K562 (cell line): ENCODE results near the gene DDX43. TPM values are rescaled to one million over a fixed set of nuclear protein-coding genes. Genes with fewer than 3 reads are reported as not detected.

ENCODE experiments used
- ATAC-seq: fragments of 200-7000 bp; cut with Tn5 transposase; 3 replicates; pipeline ENCODE4 v1.9.1; 2020; ENCODE audit warnings: moderate library complexity
- BruUV-seq: library from RNA; stranded (reverse); fragments of 400-500 nt; replicated peaks from 2 replicates; lab custom pipeline; 2021; lab: Mats Ljungman, UMichigan
- CTCF ChIA-PET: fragments of 300-600 bp; formaldehyde crosslinking; extraction: SDS; loops from one replicate; lab custom pipeline; 2021; ENCODE audit warnings: low intra/inter-chr PET ratio; lab: Yijun Ruan, JAX
- POLR2A ChIA-PET: fragments of 300-600, 350-650 bp; sonication (Branson Sonifier 250); formaldehyde crosslinking; extraction: SDS; loops from one replicate; lab custom pipeline; 2021; ENCODE audit warnings: antibody characterized with exemption, inconsistent platforms; lab: Yijun Ruan, JAX
- DNase-seq, 4 experiments: peaks; one replicate each; pipeline versions ENCODE4 v3.0.0 to v3.0.0-alpha.2; 2011 to 2018; ENCODE audit warnings: low spot score in 3 of 4, mixed read lengths in 3 of 4; ENCODE audit errors: extremely low read depth in 1 of 4
- FAIRE-seq: peaks from 2 replicates; lab custom pipeline; 2011; peaks lifted over from hg19 to GRCh38; lab: Jason Lieb, UNC
- H2AFZ ChIP-seq: 2 replicates; pipeline ENCODE4 v1.6.0; 2011; ENCODE audit warnings: low read depth, low read length, control low read depth, inconsistent platforms
- H3K27ac ChIP-seq: fragments of 200-600 bp; 3 replicates; pipeline ENCODE4 v1.8.0; 2011; ENCODE audit warnings: low read depth, mild to moderate bottlenecking, control low read depth, inconsistent platforms, low read length, moderate library complexity, mixed read lengths; ENCODE audit errors: extremely low read depth
- H3K27me3 ChIP-seq, 2 experiments: fragments of 300-600 bp in 1 of 2; 2 replicates in 1 of 2; 3 replicates in 1 of 2; pipeline versions ENCODE4 v1.6.0 to v1.8.0; 2011; ENCODE audit warnings: inconsistent platforms in 2 of 2, low read length in 2 of 2, mild to moderate bottlenecking in 1 of 2, mixed read lengths in 1 of 2, moderate library complexity in 1 of 2; ENCODE audit not compliant: control insufficient read depth in 2 of 2, insufficient read depth in 2 of 2
- H3K36me3 ChIP-seq: fragments of 300-600 bp; 3 replicates; pipeline ENCODE4 v1.8.0; 2011; ENCODE audit warnings: mild to moderate bottlenecking, low read length, inconsistent platforms; ENCODE audit not compliant: control insufficient read depth, insufficient read depth
- H3K4me1 ChIP-seq, 2 experiments: fragments of 200-600 bp in 1 of 2; replicated peaks in 1 of 2; 2 replicates in 1 of 2; 3 replicates in 1 of 2; pipeline versions ENCODE4 v1.5.1 to v1.8.0; 2011; ENCODE audit warnings: inconsistent platforms in 2 of 2, low read length in 2 of 2, mild to moderate bottlenecking in 1 of 2, mixed read lengths in 1 of 2, moderate library complexity in 1 of 2; ENCODE audit not compliant: control insufficient read depth in 2 of 2, insufficient read depth in 2 of 2
- H3K4me2 ChIP-seq: 2 replicates; pipeline ENCODE4 v1.6.1; 2011; ENCODE audit warnings: low read length, control low read depth, inconsistent platforms, mixed read lengths; ENCODE audit not compliant: insufficient read depth
- H3K4me3 ChIP-seq: fragments of 200-600 bp; sonication (generic), shearing (Covaris generic); 2 replicates; pipeline ENCODE4 v1.5.1; 2016; ENCODE audit warnings: control low read depth, inconsistent platforms
- H3K79me2 ChIP-seq: fragments of 200-600 bp; 3 replicates; pipeline ENCODE4 v1.8.0; 2011; ENCODE audit warnings: low read length, inconsistent platforms; ENCODE audit not compliant: control insufficient read depth, insufficient read depth
- H3K9ac ChIP-seq, 2 experiments: 2 replicates each; pipeline versions ENCODE4 v1.6.0 to v1.6.1; 2011; ENCODE audit warnings: low read depth in 2 of 2, low read length in 2 of 2, control low read depth in 1 of 2, inconsistent platforms in 1 of 2, mild to moderate bottlenecking in 1 of 2, mixed read lengths in 1 of 2; ENCODE audit not compliant: insufficient read depth in 1 of 2
- H3K9me1 ChIP-seq: one replicate; pipeline ENCODE4 v1.6.0; 2011; ENCODE audit warnings: inconsistent platforms, mild to moderate bottlenecking, low read length, moderate library complexity; ENCODE audit not compliant: control insufficient read depth, insufficient read depth
- H3K9me3 ChIP-seq: replicated peaks from 2 replicates; pipeline ENCODE4 v1.5.1; 2011; ENCODE audit warnings: low read depth, low read length, inconsistent platforms; ENCODE audit not compliant: control insufficient read depth, insufficient read depth
- H4K20me1 ChIP-seq: replicated peaks from 2 replicates; pipeline ENCODE4 v1.6.1; 2011; ENCODE audit warnings: low read length, inconsistent platforms, mixed read lengths; ENCODE audit not compliant: control insufficient read depth, insufficient read depth
- CREB1 ChIP-seq, 2 experiments: sonication (generic) in 1 of 2; formaldehyde crosslinking in 1 of 2; IDR thresholded peaks; 2 replicates each; pipeline versions ENCODE4 v1.6.1 to v1.8.0; 2012 to 2022; ENCODE audit warnings: inconsistent platforms in 1 of 2, mild to moderate bottlenecking in 1 of 2, missing genetic modification reagents in 1 of 2, moderate library complexity in 1 of 2
- EP400 ChIP-seq: fragments of 450-650 bp; IDR thresholded peaks from 2 replicates; pipeline ENCODE4 v1.6.1; 2017; ENCODE audit warnings: antibody characterized with exemption, mild to moderate bottlenecking, moderate library complexity
- FOXJ2 ChIP-seq: fragments of 200-800 bp; sonication (Bioruptor generic); IDR thresholded peaks from 2 replicates; pipeline ENCODE4 v1.6.1; 2016; ENCODE audit warnings: missing genetic modification characterization, missing compliant biosample characterization
- MBD2 ChIP-seq: sonication (generic); IDR thresholded peaks from 2 replicates; pipeline ENCODE4 v1.6.1; 2016; ENCODE audit warnings: low read depth, borderline replicate concordance
- NCOA6 ChIP-seq: fragments of 450-650 bp; IDR thresholded peaks from 2 replicates; pipeline ENCODE4 v1.6.1; 2017; ENCODE audit warnings: mild to moderate bottlenecking
- NFYB ChIP-seq: IDR thresholded peaks from 2 replicates; pipeline ENCODE4 v1.6.1; 2011; ENCODE audit warnings: mild to moderate bottlenecking, moderate library complexity; ENCODE audit not compliant: insufficient read length; ENCODE audit errors: extremely low read depth
- ZBTB33 ChIP-seq: sonication (generic); formaldehyde crosslinking; IDR thresholded peaks from 2 replicates; pipeline ENCODE4 v1.8.1; 2023; ENCODE audit warnings: mild to moderate bottlenecking, missing genetic modification reagents
- ZNF354B ChIP-seq: fragments of 250-450 bp; sonication (Bioruptor Pico); IDR thresholded peaks from 2 replicates; pipeline ENCODE4 v1.4.0; 2020
- WGBS: fragments of 100-300 bp; shearing (Covaris generic); methylation state at CpG from one replicate; pipeline ENCODE4 v1.1.6; 2016; ENCODE audit warnings: low coverage, mixed read lengths; ENCODE audit not compliant: insufficient coverage; ENCODE audit errors: missing lambda C conversion rate; 5-methylcytosine and 5-hydroxymethylcytosine counted together
- in situ Hi-C: fragments of 300-500 bp; cut with MboI; formaldehyde crosslinking; loops from 4 replicates; pipeline ENCODE4 v1.15.0; 2018; ENCODE audit warnings: inconsistent platforms, mixed read lengths
- intact Hi-C: fragments of 100-400 bp; cut with micrococcal nuclease; formaldehyde crosslinking; loops from 2 replicates; pipeline ENCODE4 v1.14.2; 2022
- polyA plus RNA-seq, 8 experiments: library from polyadenylated mRNA; depleted of rRNA in 4 of 8; stranded (reverse) in 5 of 8; unstranded in 3 of 8; fragments of >200 nt; fragmentation: Nextera tagmentation in 2 of 8; fragmentation: Illumina TruSeq in 1 of 8; extraction: Ambion mirVana in 2 of 8; extraction: Trizol in 1 of 8; gene quantifications; 2 replicates each; pipeline versions ENCODE4 v1.2.1 to v1.2.3, GENCODE V29; 2011 to 2014; ENCODE audit warnings: inconsistent platforms in 1 of 8, missing spikeins in 1 of 8
- total RNA-seq, 7 experiments: library from RNA; depleted of rRNA in 6 of 7; stranded (reverse); fragments of >200 nt in 6 of 7; fragmentation: Illumina TruSeq in 2 of 7; extraction: Trizol in 2 of 7; gene quantifications; 2 replicates each; pipeline versions ENCODE4 v1.2.1 to v1.2.3, GENCODE V29; 2011 to 2021; ENCODE audit warnings: low replicate concordance in 1 of 7

Gene DDX43
- total and polyA plus RNA-seq, 9 of the 15 experiments (the other 6 are each of a cell fraction or from before 2014, with no cell fraction given): 0.07 to 0.88 (median 0.25) TPM

GRCh38 chr6:73452107-73452461, 57.5 kb downstream of the DDX43 start, which contains the start of gene CGAS:
Gene CGAS (minus strand): TSS chr6:73452297. CDS start chr6:73452181, 116 bp downstream.
- H3K4me3 ChIP-seq: no peak within 1 kb of the TSS
- H3K79me2 ChIP-seq: no peaks in the 10 kb centered on the region
- CTCF ChIA-PET: no interaction called here
- no peak within 1 kb of the TSS for H3K27ac ChIP-seq
- in situ Hi-C loops (no loop called here), intact Hi-C loops (no loop called here)
- no peak within 1 kb of the TSS for H2AFZ ChIP-seq
- WGBS: 94% methylated on average over 14 of the region's 23 CpGs
- no peaks in the 10 kb centered on the region for H3K27me3 ChIP-seq
- H3K4me2 ChIP-seq: no peak within 1 kb of the TSS
- peaks cover 3 to 6% of the 10 kb centered on the region in 2 experiments; a peak in 3 of 5 replicates for H3K4me1 ChIP-seq
- no peak within 1 kb of the TSS for H3K9ac ChIP-seq
- no TSS peak for BruUV-seq
- H3K9me3 ChIP-seq: no peaks in the 10 kb centered on the region; the same call in none of the 2 replicates
- FAIRE-seq: no peak
- H3K9me1 ChIP-seq: no peaks in the 10 kb centered on the region
- POLR2A ChIA-PET: no interaction called here
- no peak for TF ChIP-seq NCOA6
- TF ChIP-seq ZNF354B (CRISPR knock-in tag): no peak
- TF ChIP-seq ZBTB33 (CRISPR knock-in tag): peak; percentile 85
- no peak for TF ChIP-seq NFYB
- TF ChIP-seq MBD2: no peak
- no peak for TF ChIP-seq FOXJ2 (tag)
- TF ChIP-seq CREB1 (IDR thresholded peaks at IDR 0.05): no peak
- TF ChIP-seq CREB1 (CRISPR knock-in tag; IDR thresholded peaks at IDR 0.05): no peak
- no peak for TF ChIP-seq EP400
- TF ChIP-seq, all 486 proteins: peak for 1
- Histone ChIP-seq H3K36me3 (no peaks in the 10 kb centered on the region), H4K20me1 (no peaks in the 10 kb centered on the region)
- no peak for DNase-seq
- ATAC-seq: no peak
